Hypothalamus (tissue), 51 donors: ENCODE data around the gene KNCN.

Source experiments
- DNase-seq, 51 donors: peaks; one replicate each; lab custom pipeline; 2025; lab: John Stamatoyannopoulos, UW

The KNCN gene

DNA sequence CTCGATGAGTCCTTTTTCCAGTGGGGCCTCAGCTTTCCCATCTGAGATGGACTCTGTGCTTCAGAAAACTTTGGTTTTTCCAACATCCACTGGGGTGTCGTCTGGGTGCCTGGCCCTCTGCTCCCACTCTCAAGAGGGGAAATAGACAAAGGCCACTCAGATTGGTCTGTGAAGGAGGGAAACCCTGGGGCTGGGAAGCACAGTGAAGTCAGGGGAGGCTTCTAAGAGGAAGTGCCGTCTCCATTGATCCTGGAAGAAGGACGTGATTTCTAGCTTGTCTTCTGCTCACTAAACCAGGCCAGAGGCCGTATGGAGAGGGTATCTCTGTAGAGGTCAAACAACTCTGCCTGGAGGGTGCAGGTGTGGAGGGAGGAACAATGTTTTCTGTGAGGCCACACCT, 5.2 kb downstream of the KNCN start:
- no peak for DNase-seq

- DNase-seq = no peak
These were observed 5.7 kb downstream of the KNCN start for GRCh38 chr1:46545784-46546183.

DNA sequence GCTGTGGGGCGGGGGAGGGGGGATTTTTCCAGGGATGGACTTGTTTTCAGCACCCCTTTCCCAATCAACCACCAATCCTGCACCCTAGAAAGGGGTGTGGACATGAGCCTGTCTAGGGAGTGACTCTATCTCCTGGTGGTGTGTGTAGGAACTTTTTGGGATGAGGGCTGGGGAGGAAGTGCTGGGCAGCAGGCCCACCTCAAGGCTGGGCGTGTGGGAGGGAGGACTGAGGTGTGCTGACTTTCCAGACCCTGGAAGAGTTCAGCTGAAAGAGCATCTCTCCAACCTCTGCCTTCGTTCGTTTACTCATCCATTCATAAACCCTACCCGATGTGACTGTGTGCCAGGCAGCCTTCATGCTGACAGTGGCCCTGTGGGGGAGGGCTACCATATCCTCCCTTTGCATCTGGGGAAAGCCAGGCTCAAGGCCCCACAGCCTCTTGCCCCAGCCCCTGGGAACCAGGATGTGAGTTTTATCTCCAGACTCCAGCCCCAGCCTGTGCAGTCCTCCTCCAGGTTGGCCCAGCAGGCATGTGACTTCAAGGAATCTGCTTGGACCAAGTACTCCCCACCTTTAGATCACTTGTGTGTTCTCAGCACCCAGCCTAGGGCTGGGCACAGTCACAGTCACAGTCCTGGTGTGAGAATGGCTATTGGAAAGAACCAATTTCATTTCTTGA, 6.7 kb downstream of the KNCN start:
- no peak for DNase-seq

GRCh38 chr1:46543761-46544560, 7.5 kb downstream of the KNCN start:
- no peak for DNase-seq

GRCh38 chr1:46543382-46543760, 8.1 kb downstream of the KNCN start:
- DNase-seq = no peak

DNA sequence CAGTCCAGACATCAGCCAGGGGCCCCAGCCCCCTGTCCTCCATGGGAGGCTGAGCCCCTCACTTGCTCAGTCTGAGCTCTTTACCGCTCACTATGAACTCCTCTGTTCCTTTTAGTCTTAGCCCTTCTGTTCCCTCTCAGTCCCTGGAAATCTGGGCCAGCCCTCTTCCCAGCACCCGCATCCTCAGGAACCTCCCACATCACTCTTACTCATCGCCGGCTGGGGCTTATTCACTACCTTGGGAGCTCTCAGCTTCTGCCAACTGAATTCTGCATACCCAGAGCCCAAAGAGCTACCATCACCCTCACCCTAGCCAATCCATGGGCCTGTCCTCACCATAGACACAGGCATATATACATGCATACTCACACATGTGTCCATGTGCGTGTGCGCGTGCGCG, 11.5 kb downstream of the KNCN start:
- DNase-seq = peak in 2 of 51 donors; percentile 16 to 47

DNA sequence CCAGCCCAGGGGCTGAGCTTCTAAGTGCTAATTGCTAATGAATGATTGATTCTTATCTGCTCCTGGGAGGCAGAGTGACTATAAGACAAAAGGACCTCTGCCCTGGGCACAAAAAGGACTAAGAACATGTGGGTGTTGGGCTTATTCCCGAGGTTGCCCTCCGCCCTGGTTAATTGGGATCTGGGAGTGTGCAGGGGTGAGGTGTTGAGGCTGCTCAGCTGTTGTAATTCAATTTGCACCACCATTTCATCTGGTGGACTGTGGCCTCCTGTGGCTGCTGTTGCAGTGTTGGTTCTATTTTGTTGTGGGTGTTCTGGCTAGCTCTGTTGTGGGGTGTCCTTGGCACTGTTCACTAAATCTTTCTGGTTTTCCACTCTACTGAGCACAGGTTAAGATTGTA, 13.3 kb downstream of the KNCN start:
- no peak for DNase-seq

- no peak for DNase-seq
These were observed 13.8 kb downstream of the KNCN start for GRCh38 chr1:46537651-46538050.

GRCh38 chr1:46536527-46536926, 14.9 kb downstream of the KNCN start:
- no peak for DNase-seq

DNA sequence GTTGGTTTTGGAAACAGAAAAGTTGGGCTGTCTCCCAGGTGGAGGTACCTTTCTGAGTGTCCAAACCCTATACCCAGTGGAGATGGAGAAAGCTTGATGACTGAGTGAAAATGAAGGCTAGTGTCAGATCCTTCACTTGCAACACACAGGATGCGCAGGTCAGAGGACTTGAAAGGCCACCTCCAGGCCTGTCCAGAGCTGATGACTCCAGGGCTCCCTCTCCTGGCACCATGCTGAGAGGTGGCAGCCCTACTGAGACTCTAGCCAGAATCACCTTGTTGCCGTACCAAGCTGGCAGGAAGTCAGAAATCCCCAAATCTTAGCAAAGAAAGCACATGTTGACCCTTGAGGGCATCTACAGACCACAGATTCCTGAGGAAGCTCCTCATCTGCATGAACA, 16.4 kb downstream of the KNCN start:
- DNase-seq = no peak

DNA sequence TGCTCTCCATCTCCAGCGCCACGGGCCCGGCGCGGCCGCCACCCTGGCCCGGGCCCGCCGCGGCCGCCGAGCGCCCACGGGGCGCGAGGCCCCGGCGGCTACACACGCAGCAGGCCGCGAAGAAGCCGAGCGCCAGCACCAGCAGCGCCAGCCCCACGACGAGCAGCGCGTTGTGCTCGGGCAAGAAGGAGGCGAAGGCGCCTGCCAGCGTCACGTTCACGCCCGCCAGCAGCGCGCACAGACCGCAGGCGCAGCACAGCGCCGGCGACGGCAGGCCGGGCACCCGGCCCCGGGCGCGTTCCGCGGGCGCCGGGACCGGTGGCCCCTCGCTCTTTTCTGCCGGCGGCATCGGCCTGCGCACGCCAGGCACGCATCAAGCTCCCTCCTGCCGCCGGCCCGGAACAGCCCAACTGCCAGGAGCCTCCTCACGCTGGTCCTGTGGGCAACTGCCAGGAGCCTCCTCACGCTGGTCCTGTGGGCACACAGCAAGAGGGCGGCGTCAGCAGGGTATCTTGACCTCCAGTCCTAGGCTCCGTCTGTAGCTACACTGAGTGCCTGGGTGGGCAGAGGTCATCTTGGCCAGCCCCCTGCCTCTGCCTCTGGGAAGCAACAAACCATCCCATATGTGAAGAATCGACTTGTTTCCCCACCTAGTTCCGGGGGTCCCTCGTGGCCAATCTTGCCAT, 18.1 kb downstream of the KNCN start:
- DNase-seq = peak in 23 of 51 donors; percentile 19 to 63 (median 48)

- DNase-seq = peak in 41 of 51 donors; percentile 16 to 79 (median 43)
These were observed 18.8 kb downstream of the KNCN start for GRCh38 chr1:46532498-46533178.

DNA sequence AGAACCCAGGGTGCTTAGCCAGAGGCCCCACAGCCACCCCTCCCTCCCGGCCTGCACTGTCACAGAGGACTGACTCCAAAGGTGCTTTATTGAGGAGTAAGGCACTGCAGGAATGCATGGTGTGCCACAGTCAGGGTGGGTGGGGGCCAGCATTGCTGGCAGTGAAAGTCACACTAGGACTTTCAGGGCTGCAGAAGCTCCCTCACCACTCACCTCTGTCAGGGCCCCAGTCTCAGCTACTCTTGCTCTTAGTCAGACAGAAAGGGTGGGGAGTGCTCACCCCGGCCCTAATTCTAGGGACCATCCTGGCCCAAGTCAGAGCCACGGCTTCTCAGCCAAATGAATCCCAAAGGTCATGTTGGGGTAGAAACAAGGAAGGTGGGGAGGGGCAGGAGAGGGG, 19.4 kb downstream of the KNCN start:
- no peak for DNase-seq

DNA sequence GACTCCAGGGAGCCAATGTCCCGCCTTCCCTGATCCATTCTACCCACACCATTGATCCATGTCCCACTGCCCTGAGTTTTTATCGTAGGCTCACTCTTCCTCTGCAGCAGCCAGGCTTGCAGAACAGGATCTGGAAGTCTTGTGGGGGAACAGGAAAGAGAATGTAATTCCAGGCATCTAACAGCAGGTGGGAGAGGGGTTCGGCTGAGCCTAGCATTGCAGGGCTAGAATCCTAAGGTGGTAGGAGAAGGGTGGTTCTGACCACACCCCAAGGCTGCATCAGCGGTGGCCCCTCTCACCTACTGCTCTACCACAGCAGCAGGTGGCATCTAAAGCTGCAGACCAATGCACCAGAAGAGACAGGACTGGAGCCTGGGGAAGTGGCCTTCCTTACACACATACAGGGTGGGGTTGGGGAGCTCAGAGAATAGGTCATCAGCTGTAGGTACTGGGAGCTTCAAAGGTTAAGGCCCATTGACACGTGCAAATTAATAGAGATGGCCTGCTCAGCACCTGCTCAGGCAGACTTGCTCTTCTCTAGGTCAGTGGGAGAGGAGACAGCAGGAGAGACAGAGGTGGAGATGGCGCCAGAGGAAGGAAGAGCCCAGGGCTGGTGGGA, 20.5 kb downstream of the KNCN start:
- DNase-seq = peak in 1 of 51 donors; percentile 19

GRCh38 chr1:46530311-46530710, 21.1 kb downstream of the KNCN start:
- DNase-seq = no peak

DNA sequence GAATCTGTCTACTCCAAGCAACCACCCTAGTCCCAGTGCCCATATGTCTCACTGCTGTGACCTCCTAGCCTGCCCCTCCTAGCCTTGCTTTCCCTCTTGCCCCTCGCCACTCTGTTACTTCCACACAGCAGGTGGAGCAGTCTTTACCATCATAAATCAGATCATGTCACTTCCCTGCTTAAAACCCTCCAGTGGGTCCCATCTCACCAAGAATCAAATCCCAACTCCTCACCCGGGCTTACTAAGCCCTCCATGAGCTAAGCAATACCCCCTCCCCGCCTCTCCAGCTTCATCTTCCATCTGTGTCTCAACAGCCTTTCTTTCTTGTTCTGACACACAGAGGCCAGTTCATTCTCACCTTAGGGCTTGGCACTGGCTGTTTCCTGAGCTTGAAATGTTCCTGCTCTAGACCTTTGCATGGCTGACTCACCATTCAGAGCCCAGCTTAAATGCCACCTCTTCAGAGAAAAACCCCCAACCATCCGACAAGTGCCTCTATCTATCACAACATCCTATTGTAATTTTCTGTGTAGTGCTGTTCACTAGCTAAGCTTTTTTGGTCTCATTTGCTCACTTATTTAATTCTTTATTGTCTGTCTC, 22.3 kb downstream of the KNCN start:
- DNase-seq = peak in 1 of 51 donors; percentile 36

- peak in 4 of 51 donors; percentile 13 to 72 (median 37) for DNase-seq
These were observed 23.0 kb downstream of the KNCN start for GRCh38 chr1:46528297-46528955.

- peak in 46 of 51 donors; percentile 26 to 87 (median 62) for DNase-seq
These were observed 23.8 kb downstream of the KNCN start for GRCh38 chr1:46527474-46528296.
